ENCODE results near the gene ACTR3C.
"Not testable (repeated sequence)": the region's sequence is repeated elsewhere in the genome, so short reads cannot be mapped to it uniquely, and the experiment has no call there.

GRCh38 chr7:150295027-150295426, 28.3 kb downstream of the ACTR3C start:
- not testable (repeated sequence) for TF ChIP-seq CTCF, EZH2, EZH2phosphoT487 (IDR thresholded peaks at IDR 0.05)
